Medulla oblongata (tissue), 1 donor: ENCODE results near the gene VDAC2.
A peak's percentile ranks its signal among the peaks of the same experiment; 100 is the strongest.

Experiments
- DNase-seq: peaks from one replicate; pipeline ENCODE4 v3.0.0-alpha.2; 2015; ENCODE audit errors: extremely low spot score

The VDAC2 gene

DNA sequence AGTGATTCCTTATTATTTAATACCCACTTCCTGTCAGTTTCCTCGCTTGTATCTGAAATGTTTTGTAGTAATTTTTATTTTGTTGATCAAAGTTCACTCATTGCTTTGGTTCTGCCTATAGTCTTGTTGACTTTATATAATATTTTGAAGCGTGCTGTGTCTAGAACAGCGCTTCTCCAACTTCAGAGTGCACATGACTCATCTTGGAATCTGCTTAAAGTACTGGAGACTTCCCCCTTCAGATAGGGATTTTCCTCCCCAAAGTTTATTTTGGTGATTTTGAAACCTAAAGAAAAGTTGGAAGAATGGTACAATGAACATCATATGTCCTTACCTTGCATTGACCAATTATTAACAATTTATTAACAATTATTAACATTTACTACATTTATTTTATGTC lies 19.4 kb downstream of the VDAC2 start:
- DNase-seq = no peak

DNA sequence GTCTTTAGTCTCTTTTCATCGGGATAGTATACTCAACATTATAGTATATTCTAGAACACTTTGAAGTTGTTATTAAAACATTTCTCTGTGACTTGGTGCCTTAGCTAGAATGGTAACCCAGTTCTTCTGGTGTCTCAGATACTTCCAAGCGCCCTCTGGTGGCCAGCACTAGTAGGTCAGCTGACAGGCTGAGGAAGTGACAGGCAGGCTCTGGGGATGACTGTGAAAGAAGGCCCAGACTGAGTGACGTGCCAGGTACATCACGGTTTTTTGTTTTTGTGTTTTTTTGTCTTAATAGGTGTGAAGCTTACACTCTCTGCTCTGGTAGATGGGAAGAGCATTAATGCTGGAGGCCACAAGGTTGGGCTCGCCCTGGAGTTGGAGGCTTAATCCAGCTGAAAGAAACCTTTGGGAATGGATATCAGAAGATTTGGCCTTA lies 20.0 kb downstream of the VDAC2 start:
- DNase-seq = peak; percentile 95

DNA sequence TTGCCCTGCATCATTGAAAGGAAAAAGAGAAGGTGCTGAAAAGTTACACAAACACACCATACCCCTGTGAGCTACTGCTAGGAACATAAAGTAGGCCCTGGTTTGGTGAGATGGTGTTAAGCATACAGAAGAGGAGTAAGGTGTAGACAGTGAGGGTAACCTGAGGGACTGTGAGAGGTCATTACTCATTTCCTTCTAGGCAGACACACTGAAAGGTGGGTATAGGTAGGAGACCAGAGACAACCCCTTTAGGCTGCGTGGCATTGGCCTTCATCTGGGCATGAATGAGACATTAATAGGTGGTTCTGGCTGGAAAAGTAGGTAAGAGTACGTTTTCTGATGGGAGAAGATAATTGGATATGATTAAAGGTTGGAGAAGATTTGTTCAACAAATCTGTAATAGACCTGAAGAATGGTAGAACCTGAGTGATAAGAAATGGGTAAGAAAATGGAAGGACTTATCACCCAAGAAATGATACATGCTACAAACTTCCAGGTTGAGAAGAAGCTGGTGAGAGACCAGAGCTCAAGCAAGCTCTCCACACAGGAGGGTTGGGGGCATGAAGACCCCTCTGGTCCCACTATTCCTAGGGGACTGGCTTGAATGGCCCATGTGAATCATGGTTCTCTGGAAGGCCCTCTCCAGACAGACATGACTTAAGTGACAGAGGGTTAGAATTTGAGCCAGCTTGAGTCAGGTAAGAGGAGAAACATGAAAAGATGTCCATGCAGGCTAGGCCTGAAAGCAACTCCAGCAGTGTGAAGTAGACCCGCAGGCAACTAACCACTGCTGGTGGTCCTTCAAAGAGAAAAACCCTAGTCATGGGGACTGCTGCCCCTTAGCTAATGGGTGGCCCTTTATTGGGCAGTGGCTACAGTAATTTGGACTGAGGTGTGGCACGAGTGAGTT lies 21.3 kb downstream of the VDAC2 start:
- no peak for DNase-seq

DNA sequence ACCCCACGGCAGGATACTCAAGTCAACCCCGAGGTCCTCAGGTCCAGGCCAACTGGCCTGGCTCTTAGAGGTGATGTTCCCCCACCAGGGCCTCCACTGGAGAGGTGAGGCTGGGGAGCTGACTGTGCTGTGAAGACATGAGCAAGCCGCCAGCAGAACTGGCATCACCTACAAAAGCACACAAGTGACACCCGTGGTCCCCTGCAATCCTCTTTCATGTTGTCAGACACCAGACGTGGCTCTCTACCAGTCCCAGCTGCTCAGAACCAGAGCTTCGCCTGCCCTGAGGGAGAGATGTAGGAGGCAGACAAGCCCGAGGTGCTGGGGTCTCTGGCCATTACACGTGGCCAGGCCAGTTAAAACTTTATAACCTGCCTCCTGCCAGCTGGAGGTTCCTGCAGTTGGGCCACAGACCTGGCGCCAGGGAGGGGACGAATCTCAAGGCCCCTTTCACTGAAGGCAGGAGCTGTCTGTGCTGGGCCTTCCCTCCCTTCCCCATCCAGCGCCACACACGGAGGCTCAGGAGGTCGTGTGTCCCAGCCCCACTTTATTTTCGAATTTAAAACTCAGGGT lies 22.9 kb downstream of the VDAC2 start:
- DNase-seq = no peak

DNA sequence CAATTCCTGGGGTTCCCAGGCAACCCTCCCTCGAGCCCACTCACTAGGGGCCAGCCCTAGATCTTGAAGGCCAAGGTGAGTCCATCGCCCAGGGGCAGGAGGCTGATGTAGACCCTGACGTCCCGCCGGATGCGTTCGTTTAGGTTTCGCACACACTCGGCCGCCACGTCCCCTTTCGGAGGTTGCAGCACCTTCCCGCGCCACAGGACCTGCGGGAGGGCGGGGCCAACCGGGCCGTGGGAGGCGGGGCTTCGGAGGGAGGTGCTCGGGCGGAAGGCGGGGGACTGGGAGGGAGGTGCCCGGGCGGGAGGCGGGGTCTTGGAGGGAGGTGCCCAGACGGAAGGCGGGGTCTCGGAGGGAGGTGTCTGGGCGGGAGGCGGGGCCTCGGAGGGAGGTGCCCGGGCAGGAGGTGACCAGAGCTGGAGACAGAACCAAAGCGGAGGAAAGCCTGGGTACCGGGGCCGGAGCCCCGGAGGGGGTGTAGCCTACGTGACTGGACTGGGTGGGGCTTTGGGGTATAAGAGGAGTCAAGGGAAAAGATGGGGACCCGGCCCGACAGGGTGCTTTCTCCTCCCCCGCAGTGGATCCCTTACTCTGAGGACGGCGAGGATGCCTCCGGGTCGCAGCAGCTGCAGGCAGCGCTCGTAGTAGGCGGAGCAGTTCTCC lies 23.6 kb downstream of the VDAC2 start:
- DNase-seq = peak; percentile 63

DNA sequence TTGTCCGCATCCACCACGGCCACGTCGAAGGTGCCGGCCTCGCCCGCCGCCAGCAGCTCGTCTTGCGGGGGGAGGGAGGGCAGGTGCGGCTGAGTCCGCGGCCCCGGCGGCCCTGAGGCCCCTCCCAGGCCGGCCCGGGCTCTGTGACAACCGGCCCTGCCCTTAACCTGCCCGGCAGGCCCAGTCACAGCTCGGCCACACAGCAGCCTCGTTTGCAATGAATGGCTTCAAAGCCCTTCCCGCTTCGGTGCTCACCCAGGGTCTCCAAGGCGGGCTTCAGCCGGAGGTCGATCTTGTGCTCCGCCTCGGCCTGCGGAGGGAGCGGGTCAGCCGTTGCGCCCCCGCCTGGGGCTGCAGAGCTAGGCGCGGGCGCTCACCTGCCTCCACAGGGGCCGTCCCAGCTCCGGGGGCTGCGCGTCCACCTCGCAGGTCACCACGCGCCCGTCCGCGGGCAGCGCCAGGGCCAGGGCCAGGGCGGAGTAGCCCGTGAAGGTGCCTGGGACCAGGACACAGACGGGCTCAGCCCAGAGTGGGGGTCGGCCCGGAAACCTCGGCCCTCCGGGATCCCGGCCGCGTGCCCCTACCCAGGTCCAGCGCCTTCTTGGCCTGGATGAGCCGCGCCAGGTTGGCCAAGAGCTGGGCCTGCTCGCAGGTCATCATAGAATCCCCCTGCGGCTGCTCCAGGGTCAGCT lies 24.2 kb downstream of the VDAC2 start:
- no peak for DNase-seq

DNA sequence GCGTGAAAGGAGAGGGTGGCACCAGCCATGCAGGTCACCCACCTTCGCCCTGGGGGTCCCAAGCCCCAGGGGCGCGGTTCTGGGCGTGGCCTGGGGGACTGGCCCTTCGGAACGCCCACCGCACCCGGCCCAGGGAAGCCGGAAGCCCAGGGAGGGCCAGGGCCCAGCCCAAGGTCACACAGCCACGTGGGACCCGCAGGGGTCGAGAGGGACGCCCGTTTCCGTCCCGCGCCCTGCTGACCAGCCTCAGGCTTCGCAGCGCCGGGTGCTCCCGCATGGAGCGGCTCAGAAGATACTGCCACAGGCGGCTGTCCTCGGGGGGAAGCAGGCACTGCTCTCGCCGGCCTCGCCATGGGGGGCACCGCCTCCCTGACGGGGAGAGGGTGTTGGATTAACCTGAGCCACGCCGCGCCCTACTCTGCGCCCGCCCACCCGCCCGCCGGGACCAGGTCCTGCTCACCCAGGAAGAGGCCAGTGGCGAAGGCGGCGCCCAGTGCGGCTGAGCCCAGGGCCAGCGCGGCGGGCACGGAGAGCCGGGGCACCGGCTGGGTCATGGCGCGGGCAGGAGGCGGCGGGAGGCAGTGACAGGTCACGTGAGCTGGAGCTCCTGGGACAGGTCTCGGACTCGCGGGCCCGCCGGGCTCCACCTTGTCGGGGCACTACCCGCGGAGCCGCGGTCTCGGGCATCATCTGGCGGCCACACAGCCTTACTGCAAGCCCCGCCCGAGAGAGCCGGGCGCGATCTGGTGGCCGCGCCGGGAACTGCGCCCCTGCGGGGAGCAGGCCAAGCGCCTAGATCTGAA lies 25.0 kb downstream of the VDAC2 start, which contains the start of gene COMTD1:
COMTD1 (minus strand) TSS at position 583 of the 803 bp plus-strand sequence; CDS start at position 554, 29 bp downstream.
- peak; percentile 92 for DNase-seq

DNA sequence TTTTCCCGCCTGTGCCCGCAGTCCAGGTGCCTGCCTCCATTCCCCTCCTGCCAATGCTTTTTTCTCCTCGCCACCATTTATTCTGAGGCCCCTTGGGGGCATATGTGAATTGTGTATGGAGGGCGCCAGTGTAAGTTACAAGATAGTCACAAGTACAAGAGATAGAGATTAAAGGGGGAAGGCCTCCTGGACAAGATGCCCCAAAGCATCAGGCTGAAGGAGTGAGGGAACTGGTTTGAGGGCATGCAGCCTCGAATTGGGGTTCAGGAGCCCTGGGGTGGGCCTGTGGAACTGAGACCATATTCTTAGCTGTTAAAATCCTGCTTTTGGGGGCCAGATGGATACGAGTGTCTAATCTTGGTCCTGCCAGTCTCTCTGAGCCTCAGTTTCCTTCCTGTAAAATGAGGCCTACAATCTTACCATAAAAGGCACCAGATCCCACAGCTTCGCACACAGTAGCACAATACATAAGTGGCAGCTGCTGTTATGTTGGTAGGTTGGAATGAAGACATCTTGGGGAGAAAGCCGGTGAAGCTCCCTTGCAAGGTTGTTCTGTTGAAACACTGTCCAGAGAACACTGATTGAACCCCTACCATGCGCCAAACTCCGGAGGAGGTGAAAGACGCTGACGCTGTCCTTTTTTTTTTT lies 25.7 kb downstream of the VDAC2 start:
- DNase-seq = no peak

DNA sequence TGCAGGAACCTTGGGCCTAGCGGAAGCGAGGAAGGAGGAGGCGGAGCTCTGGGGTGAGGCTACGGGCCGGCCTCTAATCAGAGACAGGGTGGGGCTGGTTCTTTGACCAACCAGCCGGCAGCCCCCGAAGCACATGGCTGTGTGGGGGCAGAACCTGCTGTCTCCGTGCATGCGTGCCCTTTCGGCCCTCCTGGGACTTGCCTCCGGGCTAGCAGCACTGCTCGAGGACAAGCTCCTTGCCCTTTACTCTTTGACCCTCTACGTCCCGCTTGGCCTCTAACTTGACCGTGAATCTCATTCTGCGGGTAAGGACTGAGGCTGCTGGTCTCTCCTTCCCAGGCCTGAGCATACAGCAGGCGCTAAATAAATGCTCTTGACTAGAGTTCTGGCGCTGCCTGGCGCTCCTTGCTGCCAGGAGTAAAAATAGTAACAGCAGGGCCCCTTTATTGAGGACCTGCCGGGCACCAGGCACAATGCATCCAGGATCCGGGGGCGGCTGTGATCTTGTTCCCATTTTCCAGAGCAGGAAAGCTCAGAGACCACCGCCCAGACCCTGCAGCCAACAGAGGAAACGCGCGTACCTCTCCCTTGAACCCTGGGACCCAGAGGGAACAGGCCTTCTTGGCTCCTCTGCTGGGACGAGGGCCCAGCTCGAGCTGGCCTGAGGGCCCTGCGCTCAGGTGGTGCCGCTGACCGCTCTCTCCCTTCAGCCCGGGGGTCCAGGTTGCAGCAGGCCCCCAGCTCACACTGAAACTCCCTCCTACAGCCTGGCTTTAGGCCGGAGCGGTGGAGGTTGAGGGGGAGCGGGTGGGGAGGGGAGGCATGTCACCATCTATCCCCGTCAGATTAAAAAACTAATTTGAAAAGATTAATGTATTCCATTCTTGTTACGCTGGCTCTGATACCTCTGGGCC lies 27.8 kb downstream of the VDAC2 start:
- DNase-seq = no peak

DNA sequence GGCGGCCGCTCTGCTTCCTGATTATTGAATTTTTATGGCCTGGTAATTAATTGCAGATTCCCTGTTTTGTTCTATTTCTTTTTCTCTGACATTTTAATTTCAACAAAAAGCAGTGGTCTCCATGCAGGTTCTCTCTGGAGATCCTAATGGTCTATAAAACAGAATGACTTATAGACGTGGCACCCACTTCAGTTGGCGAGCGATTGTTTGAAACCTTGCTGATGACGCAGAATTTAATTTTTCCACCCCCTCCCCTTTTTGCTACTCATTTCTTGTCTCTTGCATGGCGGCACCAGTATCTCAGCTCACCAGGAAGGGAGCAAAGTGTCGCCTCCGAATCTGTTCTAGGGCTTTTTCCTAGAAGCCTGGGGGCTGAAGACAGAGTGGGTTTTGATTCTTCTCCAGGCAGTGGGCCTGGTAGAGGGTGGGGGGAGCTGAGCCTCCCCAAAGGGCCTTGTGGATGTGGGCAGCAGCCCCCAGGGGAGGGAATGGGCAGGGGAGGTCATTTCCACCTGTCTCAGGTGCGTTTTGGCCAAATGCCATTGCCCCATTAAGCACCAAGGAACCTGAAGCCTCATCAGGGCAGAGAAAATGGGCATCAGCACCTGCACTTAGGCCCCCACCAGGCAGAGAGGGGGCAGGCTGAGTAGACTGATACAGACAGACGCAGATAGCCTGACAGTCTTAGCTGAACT lies 28.6 kb downstream of the VDAC2 start:
- DNase-seq = no peak

DNA sequence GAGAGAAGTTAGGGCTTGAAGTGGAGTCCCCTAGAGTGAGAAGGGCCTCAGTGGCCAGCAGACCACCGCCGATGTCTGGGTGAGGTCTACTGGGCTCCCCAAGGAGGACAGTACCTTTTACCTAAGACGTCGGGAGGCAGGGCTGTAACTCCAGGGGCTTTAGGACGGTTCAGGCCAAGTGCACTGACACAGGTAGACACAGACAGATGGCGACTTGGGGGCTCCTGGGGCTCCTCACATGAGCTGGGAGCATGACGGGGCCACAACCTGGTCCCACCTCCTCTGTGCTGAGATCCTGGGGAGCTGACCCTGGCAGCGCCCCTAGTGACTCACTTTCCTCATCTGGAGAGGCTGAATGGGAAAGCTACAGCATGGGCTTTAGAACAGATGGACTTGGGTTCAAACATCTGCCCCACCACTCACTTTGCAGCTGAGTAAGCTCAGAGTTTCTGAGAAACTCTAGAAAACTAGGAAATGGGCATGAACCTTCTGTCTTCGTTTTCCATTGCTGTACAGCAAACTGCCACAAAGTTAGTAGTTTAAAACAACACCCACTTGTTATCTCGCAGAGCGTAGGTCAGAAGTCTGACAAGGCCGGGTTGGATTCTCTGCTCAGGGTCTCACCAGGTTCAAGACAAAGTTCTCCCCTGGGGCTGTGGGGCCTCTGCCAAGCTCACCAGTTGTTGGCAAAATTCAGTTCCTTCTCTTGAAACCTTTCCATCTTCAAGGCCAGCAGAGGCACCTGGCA lies 29.9 kb downstream of the VDAC2 start:
- no peak for DNase-seq

DNA sequence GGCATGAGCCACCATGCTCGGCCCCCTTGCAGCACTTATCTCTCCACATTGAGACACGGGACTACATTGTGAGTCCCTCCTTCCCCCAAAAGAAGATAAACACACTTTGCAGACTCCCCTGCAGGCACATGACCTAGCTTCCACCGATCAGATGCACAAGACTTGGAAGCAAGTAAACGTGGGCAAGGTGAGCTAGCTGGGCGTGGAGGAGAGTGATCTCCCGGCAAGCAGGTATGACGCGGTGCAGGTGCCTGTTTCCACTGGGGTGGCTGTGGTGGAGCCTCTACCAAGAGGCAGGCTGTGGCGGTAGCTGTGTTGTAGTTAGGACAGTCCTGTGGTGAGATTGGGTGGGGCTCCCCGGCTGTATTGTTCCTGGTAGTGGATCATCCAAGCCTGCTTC lies 32.8 kb downstream of the VDAC2 start:
- no peak for DNase-seq

DNA sequence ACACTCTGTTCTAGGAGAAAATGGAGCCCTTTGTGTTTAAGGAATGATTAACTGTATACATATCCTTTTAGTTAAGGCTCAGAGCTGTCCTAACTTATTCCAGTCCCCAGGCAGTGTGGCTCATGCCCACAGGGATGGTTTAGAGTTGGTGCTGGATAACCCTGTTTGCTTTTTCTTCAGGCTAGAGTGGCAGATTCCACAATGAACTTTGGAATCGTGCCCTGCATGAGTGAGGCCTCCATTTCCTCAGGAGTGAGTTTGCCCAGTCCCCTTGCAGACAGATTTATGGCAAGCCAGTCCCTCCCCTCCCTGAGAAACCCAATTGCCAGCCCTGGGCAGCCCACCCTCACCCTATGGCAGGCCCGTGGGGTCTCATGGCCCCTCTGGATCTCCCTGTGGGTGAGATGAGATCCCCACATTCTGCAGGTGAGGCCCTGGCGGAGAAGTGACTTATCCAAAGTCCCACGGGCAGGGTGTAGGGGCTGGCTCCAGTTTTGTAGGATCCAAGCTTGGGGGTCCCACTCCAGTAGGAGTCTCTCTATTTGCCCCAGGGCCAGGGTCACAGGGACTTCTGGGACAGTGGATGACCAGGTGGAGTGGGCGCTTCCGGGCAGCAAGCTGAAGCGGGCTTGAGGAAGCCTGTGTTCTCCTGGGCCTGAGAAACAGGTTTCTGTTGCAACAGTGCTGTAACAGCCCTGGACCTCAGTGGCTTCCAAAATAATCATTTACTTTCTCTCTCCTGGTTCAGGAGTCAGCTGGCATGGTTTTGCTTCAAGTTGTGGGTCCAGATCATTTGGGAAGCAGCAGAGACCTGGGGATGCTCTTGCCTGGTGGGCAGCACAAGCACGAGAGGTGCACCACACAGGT lies 34.1 kb downstream of the VDAC2 start:
- no peak for DNase-seq

DNA sequence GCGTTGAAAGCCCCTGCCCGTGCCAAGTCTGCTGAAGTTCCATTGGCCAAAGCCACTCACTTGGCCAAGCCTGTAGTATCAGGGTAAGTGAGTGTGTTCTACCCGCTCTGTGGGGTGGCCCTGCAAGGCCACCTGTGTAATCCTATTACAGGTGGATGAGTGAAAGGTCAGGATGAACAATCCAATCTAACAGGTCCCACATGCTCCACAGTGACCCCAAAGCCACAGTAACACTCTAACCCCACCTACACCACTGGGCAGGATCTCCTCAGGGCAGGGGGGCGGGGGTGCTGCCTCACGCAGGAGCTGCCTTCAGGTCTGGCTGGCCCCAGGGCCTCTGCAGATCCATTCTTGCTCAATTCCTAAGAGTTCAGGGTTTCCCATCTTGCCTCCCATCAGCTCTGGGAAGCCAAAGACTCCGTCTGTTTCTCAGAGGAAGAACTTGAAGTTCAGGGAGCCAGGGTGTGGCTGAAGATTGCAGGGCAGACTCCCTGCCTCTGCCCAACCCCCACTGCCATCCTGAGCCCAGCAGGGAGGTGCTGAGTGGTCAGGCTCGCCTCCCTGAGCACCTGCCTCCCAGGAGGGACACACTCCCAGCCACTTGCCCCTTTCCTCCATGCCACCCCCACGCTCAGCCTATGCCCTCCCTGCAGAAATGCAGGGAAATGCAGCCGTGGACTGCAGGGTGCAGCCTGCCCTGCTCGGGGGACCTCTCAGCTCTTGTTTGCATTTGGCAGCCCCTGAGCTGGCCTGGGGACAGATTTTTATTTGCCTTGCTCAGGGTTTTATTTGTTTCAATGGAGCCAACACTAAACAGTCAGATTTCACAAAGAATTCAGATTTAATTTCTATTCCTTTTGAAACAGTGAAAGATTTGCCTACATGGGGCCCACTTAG lies 35.0 kb downstream of the VDAC2 start:
- DNase-seq = no peak

DNA sequence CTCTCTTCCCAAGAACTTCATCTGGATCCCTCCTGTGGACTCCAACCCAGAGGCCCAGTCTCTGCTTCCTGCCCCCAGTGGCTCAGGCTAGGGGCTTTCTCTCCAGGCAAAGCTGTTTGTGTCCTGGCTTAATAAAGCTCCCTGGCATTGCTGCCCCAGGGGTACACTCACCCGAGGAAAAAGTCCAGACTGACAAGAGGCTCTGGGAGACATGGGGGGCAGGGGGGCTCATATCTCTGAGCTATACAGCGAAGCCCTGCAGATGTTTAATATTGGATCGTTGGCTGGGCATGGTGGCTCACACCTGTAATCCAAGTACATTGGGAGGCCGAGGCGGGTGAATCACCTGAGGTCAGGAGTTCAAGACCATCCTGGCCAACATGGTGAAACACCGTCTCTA lies 35.9 kb downstream of the VDAC2 start:
- no peak for DNase-seq

DNA sequence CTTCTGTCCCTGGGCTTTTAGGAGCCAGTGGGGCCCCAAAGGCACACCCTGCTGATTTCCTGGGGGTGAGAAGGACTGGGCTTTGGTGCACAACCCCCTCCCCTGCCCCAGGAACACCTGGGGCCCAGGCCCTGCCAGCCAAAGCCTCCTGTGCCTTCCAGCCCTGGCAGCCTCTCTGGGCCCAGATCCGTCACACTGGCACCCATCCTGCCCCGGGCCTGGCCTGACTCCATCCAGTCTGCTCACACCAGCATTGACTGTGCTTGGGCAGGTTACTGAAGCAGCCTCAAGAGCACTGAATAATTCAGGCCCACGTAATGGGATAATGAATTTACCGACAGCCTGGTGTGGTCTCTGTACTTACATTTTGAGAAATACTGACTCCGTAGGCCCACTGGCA lies 37.2 kb downstream of the VDAC2 start:
- DNase-seq = no peak
